Measurements from ENCODE around the gene SLC6A9.

DNA sequence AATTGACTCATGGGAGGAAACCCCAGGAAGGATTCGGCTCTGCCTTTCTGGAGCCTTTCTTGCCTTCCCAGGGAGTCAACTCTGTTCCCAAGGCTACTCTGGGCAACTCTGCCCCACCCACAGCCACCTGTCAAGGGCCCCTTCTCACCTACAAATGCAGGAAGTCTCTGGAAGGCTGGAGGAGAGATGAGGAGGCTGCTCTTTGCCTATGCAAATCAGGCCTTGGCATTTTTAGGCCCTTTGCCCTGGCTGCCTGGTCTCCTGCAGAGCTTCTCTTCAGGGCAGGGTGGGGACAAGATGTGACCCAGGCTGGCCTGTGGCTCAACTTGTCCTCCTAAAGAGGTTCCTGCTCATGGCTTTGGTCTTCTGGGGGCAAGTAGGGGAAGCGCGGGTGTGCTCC, 5.4 kb downstream of the SLC6A9 start:
- TF ChIP-seq, protein P1, sequence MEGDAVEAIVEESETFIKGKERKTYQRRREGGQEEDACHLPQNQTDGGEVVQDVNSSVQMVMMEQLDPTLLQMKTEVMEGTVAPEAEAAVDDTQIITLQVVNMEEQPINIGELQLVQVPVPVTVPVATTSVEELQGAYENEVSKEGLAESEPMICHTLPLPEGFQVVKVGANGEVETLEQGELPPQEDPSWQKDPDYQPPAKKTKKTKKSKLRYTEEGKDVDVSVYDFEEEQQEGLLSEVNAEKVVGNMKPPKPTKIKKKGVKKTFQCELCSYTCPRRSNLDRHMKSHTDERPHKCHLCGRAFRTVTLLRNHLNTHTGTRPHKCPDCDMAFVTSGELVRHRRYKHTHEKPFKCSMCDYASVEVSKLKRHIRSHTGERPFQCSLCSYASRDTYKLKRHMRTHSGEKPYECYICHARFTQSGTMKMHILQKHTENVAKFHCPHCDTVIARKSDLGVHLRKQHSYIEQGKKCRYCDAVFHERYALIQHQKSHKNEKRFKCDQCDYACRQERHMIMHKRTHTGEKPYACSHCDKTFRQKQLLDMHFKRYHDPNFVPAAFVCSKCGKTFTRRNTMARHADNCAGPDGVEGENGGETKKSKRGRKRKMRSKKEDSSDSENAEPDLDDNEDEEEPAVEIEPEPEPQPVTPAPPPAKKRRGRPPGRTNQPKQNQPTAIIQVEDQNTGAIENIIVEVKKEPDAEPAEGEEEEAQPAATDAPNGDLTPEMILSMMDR (IDR thresholded peaks at IDR 0.05), result no peak
- TF ChIP-seq POLR2A (IDR thresholded peaks at IDR 0.05), result no peak

All from adrenal gland (tissue), 5 donors.